GM21381 (cell line): ENCODE data around the gene MAD2L2.

ENCODE experiments used
- ATAC-seq: cut with Tn5 transposase; IDR thresholded peaks from one replicate; pipeline ENCODE4 v1.9.1; 2021; ENCODE audit warnings: mild to moderate bottlenecking, moderate library complexity; ENCODE audit not compliant: unreplicated experiment

MAD2L2 gene

DNA sequence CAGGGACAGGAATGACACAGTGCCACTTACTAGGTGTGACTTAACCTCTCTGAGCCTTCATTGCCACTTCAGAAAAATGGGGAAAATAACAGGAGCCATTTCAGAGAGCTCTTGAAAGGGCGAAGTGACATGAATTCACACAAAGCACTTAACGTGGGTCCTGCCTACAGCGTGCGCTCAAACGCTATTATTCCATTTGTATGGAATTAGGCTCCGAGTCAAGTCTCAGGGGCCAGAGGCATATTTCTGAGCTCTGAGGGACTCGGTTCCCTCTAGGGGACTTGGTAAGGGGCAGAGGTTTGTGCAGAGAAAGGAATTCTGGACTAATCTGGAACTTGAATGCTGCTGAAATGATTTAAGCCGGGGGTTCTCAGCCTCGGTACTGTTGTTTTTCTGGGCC is 24.6 kb upstream of the MAD2L2 start:
- no peak for ATAC-seq

DNA sequence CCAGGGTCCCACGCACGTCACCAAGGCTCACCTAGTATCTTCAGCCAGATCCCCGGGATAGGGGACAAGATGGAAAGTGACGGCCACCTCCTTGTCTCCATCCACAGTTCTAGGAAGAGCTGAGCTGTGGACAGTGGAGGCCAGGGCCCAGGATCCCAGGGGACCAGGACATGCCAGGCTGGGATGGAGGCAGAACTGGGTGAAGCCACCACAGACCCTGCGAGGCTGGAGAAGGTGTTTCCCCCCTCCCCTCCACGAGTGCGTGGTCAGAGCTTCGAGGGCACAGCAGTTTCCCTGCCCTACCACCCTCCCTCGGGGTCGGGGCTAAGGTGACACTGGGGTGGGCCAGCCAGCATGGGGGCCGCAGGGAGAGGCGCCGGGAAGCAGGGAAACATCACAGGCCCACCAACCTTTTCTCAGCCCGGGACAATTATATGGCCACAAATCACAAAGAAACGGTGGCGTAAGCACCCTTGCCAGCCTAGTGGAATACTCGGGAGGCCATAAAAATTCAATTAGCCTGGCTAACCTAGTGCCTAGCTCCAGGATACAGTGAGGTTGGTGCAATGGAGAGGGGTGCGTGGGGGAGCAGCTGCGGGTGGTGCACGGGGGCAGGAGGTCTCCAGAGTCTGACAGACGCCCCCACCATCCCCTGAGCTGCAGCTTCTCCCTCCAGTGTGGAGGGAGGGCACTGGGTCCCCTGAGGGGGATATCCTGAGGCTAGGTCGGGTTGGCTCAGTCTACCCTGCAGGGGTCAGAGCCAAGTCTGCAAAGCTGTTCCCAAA is 23.9 kb upstream of the MAD2L2 start:
- no peak for ATAC-seq

DNA sequence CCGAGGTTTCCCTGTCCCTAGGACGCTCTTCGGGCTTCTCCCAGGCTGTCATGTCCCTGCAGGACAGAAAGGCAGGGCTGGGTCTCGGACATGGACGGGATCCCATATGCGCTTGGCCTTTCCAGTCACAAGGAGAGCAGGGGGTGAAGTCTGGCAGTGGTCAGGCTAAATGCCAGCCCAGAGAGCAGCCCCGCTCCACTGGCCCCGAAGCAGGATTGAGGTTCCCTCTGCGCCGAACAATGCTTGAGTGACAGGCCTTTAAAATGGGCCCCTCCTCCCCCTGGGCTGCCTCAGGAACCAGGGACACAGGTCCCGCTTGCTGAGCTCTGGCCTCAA is 23.2 kb upstream of the MAD2L2 start:
- no peak for ATAC-seq

DNA sequence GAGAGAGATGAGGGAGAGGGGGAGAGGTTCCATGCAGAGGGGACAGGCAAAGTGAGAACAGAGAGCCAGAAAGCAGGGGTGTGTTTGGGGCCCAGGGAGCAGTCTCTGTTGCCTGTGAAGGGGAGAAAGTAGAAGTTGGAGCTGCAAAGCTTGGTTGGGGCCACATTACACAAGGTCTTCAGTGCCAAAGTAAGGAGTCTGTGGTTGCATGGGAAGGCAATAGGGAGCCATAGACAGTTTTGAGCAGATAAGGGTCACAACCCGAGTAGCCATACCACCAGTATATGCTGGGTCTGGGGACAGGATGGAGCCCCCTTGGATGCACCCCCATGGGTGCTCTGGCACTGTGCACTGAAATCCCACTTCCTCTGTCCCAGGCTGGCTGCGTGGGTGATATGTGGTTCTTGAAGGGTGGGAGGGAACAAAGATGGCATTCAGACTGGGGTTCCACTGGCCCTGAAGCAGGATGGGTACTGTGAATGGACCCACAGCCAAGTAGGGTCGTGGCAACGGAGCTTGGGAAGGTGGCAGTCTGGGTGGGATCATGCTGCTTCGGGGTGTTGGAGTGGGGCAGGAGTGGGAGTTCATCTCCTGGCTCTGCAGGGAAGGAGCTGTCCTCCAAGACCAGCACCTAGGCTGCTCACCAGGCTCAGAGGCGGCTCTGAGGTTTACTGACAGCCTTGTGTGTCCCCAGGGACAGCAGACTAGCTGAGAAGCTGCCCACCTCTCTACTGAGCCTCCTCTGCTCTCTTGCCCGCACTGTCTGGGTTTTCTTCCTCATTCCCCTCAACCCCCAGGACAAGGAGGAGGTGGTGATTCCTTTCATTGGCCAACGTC is 22.6 kb upstream of the MAD2L2 start:
- no peak for ATAC-seq

DNA sequence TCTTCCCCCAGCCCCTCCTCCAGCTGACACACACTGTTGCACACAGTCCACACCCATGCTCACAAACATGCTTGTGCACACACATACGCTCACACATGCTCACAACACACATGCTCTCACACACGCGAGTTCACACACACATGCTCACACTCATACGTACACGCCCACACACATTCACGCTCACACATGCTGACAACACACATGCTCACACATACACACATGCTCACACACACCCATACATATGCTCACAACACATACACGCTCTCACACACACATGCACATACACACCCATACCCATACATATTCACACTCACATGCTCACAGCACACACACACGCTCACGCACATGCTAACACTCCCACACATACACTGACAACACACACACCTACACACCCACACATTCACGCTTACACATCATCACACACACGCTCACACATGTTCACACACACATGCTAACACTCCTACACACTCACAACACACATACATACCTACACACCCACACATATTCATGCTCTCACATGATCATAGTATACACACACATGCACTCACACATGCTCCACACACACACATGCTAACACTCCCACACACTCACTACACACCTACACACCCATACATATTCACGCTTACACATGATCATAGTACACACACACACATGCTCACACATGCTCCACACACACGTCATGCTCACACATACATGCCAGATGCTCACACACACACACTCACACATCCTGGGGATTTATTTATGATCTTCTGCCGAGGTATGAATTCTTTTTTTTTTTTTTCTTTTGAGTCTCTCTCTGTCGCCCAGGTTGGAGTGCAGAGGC is 21.2 kb upstream of the MAD2L2 start:
- no peak for ATAC-seq

DNA sequence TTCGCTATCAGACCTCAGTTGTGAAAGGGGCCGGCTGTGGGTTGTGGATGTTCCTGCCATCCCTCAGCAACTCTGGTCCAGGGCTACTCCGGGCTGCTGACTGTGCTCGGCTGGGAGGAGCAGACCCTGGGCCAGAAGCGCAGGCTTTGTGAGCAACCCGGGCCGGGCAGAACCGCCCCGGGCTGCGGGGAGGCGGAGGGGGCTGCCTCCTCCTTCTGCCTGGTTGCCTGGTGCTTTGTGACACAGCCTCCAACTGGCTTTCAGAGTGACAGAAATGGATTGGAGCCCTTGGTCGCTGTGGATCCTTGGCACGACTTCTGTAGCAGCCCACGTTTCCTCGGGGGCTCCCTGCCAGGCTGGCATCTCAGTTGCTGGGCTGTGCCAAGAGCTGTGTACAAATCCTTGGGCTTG is 20.6 kb upstream of the MAD2L2 start:
- ATAC-seq, result no peak

DNA sequence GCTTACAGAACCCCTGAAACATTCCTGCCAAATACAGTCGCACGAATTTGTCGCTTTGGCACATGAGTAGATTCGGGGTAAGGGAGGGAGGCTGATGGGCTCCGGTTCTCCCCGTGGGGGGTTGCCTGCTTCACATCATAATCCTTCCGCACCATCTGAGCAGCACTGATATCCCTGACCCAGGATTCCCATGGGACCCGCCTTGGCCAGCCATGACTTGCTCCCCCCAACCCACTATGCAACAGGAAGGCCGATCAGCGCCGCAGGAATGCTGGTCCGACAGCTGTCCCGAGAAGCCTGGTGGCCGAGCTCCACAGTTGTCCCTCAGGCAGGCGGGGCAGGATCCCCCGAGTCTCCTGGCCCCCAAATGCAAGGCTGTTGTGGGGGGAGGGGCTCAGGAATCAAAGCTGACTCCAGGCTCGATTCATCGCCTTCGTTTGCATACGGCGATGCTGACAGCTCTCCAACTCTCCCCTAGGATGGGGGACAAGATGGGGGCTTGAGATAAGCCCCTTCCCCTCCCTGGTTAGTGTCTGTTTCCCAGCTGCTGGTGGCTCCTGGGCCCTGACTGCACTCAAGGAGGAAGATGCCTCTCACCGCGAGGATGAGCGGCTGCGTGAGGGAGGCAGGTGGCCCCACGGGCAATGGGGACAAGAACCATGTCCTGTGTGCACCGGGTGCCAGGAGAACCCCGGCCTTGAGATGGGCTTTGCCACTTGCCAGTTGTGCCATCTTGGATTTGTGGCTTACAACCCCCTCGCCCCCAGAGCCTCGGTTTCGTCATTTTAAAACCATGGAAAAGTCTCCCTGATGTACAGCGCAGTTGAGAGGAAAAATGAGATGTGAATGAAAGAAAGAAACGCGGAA is 19.9 kb upstream of the MAD2L2 start:
- no peak for ATAC-seq

DNA sequence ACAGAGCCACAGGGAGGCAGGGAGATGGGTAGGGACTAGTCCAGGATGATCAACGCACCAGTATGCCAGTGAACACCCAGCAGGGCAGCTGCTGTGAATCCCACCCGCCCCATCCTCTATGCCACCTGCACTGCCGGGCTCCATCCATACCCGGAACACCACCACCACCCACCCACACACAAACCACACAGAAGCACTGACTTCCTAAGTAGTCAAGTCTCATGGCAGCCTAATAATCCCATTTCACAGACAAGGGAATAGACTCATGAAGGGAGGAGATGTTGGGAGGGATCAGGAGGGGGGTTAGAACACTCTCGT is 16.9 kb upstream of the MAD2L2 start:
- no peak for ATAC-seq

DNA sequence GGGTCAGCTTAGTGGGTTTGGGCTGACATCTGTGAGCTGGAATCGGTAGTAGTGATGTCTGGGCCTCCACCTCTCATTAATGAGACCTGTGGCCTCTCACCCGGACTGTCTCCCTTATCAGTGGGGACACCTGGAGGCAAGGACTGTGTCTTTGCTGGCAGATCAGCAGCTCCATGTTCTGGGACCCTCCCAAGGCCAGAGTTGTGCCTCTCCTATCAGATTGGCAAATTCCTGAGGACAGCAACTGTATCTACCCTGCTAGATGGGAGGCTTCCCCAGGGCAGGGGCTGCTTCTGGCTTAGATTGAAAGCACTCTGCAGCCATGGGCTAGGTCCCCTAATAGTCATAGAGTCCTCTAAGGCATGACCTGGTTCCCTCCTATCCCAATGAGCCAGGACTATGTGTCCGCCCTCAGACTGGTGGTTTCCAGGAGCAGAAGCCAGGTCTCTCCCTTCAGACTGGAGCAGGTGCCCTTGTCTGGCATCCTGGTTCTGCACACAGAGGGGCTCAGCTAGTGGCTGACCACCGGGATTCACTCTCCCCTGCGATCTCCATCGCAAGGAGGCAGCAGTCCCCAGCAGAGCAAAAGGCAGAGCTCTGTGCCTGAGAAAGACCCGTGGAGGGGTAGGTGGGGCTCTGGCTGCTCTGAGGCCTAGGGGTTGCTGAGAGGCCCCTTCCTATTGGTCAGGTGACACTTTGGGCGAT is 16.4 kb upstream of the MAD2L2 start:
- ATAC-seq, result no peak

DNA sequence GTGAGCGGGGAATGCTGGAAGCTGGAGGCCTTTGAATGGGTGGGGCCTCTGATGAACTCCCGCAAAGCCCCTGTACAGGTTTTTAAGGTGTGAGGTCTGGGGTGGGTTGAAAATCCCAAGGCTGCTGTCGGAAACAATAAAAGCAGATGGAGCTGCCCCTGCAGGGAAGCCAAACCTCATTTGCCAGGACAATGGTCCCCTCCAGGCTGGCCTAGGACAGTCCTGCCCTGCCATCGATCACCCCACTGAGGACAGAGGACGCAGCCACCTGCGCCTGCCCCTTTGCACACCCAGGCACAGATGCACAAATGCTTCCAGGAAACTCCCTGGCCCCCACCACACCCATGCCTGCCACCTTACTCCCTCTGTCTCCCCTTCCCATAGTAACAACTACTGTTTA is 14.9 kb upstream of the MAD2L2 start:
- ATAC-seq, result no peak

DNA sequence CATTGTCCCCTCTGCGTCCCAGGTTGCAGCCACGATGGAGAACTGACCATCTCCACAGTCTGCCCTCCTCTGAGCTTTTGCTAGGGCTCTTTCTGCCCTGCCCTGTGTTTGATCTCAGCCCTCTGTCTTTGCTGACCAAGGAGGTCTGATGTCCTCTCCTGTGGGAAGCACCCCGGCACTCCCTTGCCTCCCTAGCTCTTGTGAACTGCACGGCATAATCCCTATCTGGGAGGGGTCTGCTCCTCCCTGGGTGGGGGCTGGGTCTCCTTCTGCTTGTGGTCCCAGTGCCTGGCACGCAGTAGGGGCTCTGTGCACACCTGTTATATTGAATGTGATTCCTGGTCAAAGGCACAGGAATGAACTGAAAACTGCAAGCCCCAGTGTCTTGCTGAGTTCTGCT is 13.0 kb upstream of the MAD2L2 start:
- ATAC-seq, result no peak

DNA sequence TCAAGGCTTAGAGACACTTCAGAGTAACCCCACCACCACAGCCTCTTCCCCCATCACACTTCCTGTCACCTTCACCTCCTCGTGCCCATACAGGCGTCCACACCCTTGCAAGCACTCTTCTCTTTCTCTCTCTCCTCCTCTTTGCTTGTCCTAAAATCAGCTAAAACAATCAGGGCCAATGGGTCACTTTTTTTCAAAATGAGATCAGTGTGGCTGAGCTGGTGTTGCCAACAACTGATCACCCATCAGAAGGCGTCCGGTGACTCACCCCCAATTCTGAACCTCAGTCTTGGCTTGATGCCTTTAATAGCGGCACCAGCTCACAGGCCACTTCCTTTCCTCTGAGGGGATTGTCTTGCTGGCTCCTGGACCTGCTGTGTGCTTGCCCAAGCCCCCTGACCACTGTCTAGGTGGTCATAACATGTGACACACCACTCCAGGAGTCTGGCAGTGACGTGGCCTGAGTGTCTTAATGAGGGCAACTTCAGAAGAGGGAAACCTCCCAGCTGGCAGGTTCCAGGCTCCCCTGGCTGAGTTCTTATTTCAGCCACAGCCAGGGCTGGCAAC is 12.2 kb upstream of the MAD2L2 start:
- no peak for ATAC-seq

DNA sequence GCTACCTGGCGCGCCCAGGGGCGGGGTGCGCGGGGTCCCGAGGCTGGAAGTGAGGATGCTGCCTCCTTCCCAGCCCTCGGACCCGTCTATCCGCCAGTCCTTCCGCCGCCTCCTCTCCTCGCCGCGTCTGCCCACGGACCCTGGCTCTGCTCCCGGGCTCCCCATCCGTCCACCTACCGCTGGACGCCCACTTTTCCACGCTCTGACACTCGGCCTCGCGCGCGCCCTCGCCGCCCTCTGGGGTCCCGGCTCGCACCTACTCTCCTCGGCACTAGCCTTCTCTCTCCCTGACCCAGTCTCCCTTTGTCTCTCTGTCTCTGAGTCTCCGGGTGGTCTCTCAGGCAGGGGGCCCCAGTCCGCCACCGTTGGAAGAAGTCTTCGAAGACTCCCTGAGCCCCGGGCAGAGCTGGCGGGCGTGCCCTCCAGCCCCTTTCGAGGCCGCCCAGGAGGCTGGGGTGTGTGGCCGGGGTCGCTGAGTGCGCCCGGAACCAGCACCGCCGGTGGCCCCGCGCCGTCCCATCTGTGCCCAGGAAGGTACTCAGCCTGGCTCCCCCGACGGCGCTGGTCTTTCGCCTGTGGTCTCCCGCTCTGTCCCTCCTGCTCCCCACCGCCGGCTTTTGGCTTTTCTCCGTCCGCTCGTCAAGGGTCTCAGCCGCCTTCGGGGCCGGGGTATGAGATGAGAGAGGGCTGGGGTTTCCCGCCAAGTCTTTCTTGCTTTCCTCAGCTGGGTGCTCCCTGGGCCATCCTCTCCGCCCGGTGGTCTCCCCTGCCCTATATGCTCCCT is 11.2 kb upstream of the MAD2L2 start:
- no peak for ATAC-seq

DNA sequence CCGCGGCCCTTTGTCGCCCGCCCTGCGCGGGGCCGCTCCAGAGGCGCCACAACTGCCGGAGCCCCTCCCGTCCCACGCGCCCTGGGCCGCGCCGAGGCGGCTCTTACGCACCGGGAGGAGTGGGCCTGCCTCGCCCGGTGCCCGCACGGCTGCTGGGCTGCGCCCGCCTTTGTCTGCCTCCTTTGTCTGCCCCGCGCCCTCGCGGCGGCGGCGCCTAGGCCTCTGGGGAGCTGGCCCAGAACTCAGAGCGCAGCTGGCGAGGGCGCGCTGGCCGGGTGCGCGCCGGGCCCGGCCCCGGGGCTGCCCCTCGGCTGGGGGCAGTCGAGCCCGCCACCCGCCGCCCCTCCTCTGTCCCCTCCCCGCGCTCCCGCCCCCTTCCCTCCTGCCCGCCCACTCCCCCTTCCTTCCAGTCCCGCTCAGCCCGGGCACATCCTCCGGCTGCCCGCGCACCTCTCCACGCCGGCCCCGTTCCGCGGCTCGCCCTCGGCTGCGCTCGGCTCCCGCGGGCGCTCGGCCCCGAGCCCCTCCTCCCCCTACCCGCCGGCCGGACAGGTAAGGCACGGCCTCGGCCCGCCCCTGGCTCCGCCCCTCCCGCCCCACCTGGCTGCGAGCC is 10.5 kb upstream of the MAD2L2 start, which contains the start of gene DRAXIN:
DRAXIN (plus strand) TSS at position 409 of the 613 bp plus-strand sequence. CDS start 14,549 bp downstream, outside the sequence.
- ATAC-seq, result no peak

DNA sequence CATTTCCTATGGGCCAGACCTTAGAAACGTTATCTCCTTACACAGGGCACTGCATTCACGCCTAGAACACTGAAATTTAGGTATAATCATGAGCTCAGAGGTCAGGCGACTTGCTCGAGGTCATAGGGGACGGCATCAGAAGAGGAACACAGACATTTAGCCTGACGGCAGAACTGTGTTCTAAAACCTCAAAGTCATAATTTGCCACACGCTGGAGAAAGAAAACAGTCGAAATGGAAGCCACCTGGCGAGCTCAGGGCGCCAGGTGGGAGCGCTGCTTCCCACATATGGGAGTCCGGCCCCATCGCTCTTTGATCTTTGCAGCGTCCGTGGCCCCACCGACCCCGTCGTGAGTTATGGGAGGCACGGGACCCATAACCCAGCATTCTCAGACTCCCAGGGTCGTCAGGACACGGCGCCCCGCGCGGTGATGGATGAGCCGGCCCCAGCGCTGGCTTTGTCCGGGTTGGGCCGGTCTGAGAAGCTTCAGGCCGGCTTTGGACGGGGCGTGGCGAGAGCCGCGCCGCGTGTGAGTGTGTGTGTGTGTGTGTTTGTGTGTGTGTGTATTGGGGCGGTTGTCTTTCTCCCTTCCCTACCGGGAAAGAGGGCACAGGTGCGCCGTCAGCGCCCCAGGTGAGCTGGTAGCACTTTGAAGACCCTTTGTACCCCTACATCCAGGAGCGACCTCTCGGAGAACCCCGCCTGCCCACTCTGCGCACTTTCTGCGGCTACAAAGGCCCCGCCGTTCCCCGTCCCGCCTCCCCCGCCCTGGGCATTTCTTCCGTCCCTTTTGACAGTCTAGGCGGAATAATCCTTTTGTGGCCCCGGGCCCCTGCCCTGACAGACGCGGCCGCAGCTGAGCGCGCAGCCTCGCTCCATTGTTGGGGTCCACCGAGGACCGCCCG is 9.7 kb upstream of the MAD2L2 start:
- no peak for ATAC-seq

DNA sequence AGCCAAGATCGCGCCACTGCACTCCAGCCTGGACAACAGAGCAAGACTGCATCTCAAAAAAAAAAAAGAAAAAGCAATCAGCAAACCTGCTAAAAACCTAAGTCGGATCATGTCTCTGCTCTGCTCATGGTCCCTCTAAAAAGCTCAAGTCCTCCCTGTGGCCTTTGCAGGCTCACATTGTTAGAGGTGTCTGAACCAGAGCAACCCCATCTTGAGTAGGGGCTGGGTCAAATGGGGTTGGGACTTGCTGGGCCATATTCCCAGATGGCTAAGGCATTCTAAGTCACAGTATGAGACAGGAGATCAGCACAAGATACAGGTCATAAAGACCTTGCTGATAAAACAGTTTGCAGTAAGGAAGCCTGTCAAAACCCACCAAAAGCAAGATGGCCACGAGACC is 7.6 kb upstream of the MAD2L2 start:
- ATAC-seq, result no peak

DNA sequence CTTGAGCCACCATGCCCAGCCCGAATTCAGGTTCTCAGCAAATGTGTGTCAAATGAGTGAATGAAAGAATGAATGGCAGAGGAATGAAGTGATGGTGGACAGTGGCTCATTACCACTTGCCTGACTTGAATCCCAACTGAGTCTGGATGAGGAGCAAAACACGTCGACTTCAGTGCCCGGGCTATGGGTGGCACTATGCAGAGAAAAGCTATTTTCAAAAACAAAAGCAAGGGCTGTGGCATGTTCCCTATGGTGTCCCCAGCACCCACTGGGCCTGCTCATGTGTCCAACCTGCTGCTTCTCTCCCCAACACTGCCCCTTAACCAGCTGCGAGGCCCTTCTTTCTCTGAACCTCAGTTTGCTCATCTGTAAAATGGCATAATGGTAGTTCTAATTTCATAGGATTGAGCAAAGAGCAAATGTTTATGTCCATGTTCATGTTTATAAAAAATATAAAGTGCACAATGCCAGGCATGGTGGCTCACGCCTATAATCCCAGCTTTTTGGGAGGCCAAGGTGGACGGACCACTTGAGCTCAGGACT is 4.3 kb upstream of the MAD2L2 start:
- no peak for ATAC-seq
